NCI-H1092 treated with DMSO at 0.1 percent for 48 hours (cell line): ENCODE measurements around the gene GMDS.

Experiments used
- DNase-seq: peaks from one replicate; lab custom pipeline; 2025; lab: John Stamatoyannopoulos, UW

Gene GMDS

DNA sequence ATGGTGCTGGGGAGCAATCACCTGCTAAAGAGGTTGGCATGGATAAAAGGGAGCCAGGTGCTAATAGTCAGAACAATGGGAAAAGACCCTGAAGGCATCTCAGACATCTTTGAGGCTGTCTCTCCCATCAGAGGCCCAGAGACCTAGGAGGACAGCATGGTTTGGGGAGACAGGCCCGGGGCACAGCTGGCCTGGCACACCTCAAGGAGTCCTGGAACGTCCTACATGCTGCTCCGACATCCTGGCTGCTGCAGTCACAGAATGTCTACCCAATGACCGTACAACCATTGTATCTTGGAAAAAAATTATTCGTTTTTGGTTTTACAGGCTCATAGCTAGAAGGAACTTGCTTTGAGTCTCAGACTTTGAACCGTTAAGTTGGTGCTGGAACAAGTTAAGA lies 4.4 kb downstream of the GMDS start:
- no peak for DNase-seq

DNA sequence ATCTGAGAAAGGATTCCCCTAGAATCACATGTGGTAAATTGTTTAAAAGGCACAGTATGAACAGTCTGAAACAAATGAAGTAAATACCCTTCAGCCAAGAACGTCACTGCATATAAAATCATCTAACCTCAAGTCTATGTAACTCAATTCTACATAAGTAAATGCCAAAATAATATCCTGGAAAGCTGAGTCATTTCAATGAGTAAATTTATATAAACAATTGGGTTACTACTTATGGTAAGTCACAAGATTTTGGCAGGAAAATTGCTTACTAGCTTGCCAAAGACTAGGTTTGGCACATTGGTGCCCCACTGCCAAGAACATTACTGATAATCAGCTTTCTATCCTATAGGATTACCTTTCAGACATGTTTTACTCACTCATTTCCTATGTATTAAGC lies 8.4 kb downstream of the GMDS start:
- no peak for DNase-seq

DNA sequence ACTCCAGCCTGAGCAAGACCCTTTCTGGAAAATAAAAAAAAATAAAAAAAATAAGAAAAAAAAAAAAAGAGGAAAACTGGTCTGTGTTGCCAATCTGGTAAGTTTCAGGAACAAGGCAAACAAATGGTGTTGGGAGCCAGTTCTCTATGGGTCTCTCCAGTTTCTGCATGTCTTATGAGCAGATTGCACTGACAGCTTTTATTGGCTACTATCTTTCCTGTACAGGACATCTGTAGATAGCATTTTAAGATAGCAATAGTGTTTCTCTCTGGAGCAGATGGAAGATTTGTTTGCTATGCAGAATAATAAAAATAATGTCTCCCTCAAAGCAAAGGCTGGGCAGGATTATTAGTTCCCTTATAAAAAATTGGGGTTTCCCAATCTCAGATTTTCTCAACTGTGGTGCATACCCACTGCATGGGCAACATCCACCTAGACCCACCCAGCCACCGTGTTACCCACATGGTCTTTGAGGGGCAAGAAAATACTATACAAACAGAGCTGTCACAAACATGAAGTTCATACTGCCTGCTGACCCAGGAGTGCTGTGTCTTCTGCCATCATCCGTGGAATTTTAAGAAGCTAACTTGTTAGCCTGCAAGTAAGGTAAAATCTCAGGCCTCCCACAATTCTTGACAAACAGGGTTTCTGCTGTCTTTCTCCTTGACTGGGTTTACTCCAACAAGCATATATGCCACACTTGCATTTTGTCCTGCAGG lies 9.5 kb downstream of the GMDS start:
- no peak for DNase-seq

DNA sequence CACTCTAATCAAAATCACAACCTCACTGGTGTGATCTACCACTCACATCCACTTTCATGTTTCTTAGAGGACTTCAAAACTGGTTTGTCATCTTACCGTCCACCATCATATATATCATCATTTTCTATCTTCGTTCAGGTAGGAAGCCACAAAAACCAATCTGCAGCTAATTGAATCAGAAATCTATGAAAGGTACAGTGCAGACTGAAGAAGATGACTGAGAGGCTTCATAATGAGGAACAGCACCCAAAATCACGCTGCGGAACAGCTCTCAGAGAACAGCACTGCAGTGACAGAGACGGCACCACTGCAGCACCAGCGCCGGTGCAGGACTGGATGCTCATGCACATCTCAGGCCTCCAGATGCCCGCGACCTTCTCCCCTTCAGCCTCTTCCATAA lies 13.0 kb downstream of the GMDS start:
- no peak for DNase-seq

DNA sequence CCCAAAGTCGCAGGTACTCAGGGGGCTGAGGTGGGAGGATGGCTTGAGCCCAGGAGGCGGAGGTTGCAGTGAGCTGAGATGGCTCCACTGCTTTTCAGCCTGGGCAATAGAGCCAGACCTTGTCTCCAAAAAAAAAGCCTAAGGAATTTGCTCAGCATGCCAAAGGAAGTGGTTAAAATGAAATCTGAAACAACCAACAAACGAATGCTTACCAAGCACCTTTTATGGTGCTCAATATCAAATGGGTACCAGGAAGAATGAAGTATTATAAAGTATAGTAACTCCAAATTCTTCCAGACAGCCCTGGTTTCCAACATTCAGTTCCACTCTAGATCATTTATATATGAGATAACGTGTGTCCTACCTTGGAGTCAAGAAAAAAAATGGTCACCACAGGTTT lies 14.0 kb downstream of the GMDS start:
- DNase-seq = no peak

DNA sequence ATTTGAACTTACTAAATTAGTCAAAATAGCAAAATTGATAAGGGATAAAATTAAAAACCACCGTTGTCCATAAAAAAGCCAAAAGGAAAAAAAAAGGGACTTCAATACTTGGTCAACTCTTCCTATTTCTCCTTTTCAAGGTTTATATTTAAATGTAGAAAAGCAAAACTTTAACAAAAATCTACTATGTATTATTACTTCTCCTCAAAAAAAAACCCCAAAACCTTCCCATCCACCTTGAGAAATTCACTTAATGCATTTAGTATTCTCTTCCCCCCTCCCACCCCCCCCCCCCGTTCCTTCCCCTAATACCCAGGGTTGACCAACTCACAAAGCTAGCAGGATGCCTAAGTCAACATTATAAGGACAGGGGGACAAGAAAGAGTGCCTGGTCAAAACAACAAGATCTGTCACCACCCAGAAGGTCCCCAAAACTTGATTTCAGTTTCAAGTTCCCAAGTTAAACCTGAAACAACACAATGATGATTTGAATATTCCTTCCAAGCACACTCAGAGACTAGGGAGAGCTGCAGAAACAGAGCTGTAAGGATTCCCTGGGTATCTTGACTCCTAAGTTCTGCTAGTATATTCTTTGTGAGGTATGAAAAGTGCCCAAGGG lies 14.6 kb downstream of the GMDS start:
- no peak for DNase-seq

DNA sequence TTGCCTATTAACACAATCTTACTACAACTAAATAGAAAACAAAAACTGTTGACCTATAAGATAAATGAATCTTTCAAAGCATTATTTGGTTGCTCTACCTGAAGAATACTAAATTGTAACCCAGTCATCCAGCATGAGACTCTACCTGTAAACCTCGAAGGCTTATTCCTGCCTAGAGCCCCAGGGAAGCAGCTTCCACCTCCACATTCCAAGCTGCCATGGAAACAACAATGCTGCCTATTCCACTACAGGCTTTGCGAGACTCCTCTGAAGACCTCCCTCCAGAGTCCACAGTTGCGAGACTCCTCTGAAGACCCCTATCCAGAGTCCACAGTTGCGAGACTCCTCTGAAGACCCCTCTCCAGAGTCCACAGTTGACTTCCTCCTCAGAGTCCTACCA lies 15.7 kb downstream of the GMDS start:
- no peak for DNase-seq

DNA sequence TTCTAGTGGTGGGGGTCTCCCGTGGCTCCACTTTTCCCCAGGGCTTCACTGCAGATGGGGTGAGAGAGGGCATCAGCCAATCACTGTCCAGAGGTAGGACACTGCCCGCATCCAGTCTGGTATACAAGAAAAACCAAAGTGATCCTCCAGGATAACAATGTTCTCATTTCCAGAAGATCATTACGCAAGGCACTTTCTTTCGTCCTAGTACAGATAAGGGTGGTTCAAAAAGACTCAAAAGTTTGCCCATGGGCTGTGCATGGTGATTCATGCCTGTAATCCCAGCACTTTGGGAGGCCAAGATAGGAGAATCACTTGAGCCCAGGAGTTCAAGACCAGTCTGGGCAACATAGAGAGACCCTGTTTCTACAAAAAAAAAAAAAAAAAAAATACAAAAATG lies 16.4 kb downstream of the GMDS start:
- no peak for DNase-seq

DNA sequence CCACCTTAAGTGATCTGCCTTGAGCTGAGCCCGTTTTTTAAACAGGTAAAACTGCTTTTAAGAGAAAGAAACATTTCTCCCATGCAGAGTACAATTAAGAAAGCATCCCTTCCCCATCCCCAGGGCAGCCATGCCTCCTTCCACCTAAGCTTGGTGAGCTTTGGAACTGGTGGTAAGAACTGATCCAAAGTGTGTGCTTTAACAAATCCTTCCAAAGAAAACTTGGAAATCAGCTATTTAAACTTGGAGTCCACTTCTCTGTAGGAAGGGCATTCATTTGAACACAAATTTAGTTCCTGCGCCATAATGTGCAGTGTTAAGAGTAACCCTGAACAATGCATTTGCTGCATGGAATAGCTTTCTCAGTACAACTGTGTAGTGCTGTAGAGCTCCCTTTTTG lies 17.0 kb downstream of the GMDS start:
- no peak for DNase-seq

DNA sequence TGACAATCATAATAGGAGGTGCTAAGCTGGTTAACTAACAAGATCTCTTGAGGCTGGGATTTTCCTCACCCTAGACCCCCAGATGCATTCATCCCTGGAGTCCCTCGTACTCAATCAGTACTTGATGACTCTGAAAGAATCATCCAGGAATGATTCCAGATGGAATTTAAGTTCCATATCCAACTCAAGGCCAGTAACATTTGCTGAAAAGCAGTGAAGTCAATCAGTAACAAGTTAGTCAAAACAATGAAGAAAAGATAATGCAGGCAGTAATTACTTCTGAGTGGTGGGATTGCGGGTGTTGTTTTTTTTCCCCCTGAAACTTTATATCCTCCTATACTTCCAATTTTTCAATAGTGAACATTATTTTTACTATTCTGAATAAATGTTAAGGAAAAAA lies 18.6 kb downstream of the GMDS start:
- DNase-seq = no peak

DNA sequence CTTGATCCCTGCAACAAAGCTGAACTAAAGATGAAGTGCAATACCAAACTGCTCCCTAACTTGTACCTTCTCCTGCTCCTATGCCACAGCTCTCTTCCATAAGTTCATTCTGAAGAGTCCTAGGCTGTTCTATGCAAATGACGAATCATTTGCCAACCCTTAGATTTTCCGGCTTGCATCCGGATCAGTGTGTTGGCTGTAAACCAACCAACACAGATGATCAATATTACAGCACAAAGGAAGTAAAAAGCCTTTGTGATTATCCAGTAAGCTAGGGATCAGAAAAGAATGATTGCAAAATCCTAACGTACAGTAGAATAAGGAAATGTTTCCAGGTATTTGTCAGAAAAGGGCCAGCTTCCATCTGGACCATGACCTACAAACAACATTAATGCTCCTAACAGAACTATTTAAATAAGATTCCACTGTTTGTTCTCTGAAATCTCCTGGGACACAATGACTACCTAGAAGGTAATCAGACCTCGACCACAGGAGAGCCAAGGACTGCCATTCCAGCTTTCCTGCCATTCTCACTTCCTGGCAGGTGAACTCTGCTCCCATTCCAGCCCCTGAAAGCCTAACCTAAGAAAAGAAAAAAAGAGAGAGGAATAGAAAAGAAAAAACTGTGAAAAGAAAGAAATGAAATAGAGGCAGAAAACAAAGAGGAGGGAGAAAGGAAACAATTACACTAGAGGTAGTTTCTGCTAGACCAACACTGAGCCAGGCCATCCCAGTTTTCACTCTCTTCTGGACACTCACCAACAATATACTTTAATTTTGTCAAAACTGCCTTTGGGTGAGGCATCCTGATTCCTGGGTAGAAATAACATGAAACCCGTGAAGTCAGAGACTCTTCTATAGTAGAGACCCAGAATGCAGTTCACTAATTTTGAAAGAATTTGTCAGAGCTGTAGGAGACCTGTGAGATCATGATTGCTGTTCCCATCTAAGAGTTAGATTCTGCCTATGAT lies 19.7 kb downstream of the GMDS start:
- DNase-seq = no peak

DNA sequence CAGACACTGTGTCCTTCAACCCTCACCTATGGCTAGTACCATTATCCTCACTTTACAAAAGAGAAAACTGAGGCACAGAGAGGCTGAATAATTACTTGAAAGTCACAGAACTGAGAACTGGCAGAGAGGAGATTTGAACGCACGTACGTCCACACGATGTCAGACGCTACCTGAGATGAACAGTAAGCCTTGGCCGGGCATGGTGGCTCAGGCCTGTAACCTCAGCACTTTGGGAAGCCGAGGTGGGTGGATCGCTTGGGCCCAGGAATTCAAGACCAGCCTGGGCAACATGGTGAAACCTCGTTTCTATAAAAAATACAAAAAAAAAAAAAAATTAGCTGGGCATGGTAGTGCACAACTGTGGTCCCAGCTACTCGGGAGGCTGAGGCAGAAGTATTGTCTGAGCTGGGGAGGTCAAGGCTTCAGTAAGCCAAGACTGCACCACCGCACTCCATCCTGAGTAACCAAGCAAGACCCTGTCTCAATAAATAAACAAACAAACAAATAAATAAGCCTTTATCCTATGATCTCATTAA lies 20.5 kb downstream of the GMDS start:
- no peak for DNase-seq

DNA sequence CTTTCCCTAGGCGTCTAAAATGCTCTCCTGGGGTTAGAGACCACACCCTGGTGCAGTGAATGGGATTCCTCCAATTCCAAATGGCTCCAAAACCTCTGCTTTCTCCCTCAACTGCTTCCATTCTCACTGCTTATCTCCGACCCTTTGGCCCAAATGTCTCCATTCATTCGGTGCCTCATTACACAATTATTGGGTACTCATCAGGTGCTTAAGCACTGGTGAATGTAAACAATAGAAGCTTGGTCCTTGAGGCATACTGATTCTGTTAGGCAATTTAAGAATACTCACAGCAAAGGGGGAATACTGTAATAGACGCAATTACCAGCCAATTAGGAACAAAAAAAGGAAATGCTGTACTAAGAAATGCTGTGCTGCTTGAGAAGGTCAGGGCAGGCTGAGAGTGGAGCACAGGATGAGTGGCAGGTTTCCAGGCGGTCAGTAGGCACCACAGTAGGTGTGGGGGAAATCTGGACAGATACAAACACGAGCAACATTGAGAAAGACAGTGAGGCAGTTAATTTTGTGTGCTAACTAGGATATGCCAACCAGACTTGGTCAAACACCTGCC lies 23.0 kb downstream of the GMDS start:
- DNase-seq = no peak

DNA sequence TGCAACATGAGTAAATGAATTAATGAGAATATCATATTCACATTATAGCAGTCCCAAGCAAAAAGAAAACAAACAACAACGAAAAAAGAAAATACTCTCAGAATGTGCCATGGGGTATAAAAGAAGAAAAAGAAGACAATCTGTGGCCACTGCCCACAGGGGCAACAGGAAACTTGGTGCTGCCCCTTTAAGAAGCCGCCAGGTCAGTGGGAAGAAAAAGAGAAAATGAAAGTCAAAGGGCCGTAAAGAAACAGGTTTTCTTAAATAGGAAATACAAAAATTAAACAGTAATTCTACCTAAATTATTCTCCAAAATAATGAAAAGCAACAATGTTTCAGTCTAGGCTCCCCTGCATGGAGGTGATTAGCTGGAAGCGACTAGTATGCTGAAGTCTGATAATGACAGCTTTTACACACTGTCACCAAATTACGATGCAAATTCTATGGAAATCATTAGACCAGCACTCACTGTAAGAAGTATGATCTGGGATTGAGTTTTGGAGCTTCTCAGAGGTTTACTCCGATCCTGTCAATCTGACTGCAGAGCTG lies 23.6 kb downstream of the GMDS start:
- no peak for DNase-seq

DNA sequence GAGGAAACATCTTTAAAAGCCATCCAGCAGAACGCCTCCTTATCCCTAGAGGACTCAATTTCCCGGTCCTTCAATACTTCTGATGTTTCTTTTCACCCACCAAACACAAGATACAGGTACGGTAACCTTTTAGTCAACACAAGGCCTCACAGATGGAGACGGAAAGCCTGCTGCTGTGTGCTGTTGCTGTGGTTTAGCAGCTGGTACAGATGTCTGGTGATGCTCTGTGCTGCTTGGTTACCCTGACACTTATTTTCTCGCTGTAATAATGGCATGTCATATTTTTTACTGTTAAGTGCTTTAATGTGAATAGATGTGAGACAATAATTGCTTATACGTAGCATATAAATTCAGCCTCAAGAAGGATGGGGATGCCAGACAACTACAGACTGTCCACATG lies 25.3 kb downstream of the GMDS start:
- DNase-seq = no peak

DNA sequence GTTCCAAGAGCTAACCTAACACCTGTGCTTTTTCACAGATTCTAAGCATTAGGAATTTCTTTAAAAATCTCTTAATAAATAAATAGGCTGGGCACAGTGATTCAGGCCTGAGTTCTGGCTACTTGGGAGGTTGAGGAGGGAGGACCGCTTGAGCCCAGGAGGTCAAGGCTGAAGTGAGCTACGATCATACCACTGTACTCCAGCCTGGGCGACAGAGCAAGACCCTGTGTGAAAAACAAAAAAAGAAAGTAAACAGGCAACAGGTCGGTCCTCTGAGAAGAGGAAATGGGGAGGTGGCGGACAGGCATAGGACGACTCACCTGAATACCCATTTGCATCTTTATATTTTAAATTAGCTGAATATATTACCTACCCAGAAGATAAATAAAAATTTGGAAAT lies 26.5 kb downstream of the GMDS start:
- DNase-seq = no peak

DNA sequence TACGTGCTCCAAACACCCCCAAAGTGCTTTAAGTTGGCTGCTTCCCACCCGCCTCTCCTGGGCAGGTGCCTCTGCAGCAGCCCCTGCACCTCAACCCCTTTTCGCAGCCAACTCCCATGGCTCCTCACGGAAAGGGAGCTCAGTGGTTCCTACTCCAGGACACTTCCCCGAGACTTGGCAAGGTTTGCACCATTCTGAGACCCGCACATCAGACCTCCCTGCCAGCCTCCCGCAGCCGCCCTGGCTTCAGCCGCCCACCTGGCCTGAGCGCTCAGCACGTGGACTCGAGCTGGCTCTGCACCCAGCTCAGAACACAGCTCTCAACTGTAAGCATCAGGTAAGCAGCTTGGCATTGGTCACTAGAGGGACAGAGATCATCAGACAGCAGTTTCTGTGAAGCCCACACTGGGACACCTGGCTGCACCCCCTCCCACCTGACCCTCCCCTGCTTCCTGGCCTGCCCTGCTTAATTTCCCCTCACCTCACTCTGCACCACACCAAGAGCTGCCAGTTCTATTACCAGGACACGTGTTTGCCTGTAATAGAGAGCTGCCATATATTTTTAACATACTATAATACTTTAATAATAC lies 28.5 kb downstream of the GMDS start:
- DNase-seq = no peak

DNA sequence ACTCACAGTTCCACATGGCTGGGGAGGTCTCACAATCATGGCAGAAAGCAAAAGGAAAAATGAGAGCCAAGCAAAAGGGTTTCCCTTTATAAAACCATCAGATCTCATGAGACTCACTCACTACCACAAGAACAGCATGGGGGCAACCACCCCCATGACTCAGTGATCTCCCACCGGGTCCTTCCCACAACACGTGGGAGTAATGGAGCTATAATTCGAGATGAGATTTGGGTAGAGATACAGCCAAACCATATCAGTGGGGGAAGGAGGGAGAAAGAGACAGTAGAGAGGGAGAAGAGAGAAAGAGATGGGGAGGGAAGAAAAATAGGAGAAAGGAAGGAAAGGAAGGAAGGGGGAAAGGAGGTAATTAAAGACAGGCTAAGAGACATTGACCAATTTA lies 30.1 kb downstream of the GMDS start:
- no peak for DNase-seq

DNA sequence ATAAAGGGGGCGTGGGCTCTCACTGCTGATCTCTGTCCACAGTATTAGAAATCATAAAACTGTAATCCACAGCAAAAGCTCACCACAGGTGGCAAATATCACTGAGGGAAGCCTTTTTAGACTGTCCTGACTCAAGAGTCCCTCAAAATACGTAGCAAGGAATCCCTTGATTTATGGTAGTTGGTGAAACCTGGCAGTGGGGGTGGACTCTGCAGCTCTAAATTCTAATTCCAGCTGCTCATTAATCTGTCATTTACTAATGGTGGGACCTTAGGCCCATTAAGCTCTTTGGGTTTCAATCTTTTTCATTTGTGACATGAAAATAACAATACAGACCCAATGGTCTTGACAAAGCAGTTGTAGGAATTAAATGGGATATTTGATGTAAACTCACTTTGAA lies 32.3 kb downstream of the GMDS start:
- DNase-seq = no peak

DNA sequence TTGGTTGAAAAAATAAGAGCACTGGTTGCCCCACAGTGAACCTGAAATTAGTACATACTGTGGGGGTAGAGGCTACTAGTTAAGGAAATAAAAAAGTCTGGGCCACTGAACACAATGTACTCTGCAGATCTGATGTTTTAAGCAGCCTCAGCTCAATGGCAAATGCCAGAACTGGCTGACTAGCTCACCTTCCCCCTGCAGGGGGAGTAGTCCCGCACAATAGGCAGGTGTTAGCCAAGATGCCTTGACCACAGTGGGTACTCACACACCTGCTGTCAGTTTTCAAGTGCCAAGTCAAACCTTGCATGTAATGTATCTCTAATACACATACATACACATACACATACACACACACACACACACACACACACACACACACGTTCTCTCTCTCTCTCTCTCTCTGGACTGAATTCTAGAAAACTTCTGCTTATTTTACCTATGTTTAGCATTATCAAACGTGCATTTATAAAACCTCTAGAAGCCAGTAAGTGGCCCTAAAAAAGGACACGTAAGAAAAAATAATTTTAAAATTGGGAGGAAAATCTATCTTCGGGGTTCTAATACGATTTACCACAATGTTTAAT lies 36.1 kb downstream of the GMDS start:
- DNase-seq = peak; percentile 7

DNA sequence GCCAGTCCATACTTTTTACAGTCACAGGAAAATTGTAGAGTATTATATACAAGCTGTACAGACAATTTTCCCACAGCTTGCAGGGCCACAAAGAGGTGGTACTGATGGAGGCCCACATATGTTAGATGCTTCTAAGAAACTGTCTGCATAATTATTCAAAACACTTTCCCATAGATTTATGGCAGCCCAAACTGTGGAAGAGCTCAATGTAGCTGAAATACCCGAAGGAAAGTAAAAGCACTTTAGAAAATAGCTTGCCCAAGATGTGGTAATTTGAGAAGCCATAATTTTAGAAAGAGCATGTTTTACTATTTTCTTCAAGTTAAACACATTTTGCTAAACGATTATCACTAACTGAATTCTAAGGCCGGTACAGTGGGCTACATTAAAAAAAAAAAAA lies 36.9 kb downstream of the GMDS start:
- DNase-seq = no peak
